CD8-positive, alpha-beta memory T cell (primary cell): Measurements from ENCODE around the gene AMER1. TPM values are rescaled to one million over a fixed set of nuclear protein-coding genes. Genes with fewer than 3 reads are reported as not detected.

ENCODE experiments used
- CTCF ChIA-PET: fragments of 350-600 bp; sonication (Branson Sonifier 250); formaldehyde crosslinking; loops from one replicate; lab custom pipeline; 2021; ENCODE audit warnings: antibody characterized with exemption; lab: Charles Lee
- POLR2A ChIA-PET: fragments of 350-600 bp; sonication (Branson Sonifier 250); formaldehyde crosslinking; loops from one replicate; lab custom pipeline; 2021; ENCODE audit warnings: antibody characterized with exemption; lab: Charles Lee
- DNase-seq, 5 donors: peaks; one replicate each; pipeline versions ENCODE4 v3.0.0 to v3.0.0-alpha.2; 2020 to 2022; ENCODE audit warnings: mixed read lengths in 1 of 5
- H3K27ac ChIP-seq: one replicate; pipeline ENCODE4 v1.7.0; 2013; ENCODE audit warnings: low read depth, mild to moderate bottlenecking, low read length, moderate library complexity
- H3K27me3 ChIP-seq: 2 replicates; pipeline ENCODE4 v1.7.0; 2013; ENCODE audit warnings: low read length, mild to moderate bottlenecking; ENCODE audit not compliant: insufficient read depth, poor library complexity, severe bottlenecking
- H3K36me3 ChIP-seq: 2 replicates; pipeline ENCODE4 v1.7.0; 2013; ENCODE audit warnings: mild to moderate bottlenecking, low read length, moderate library complexity; ENCODE audit not compliant: insufficient read depth
- H3K4me1 ChIP-seq: 2 replicates; pipeline ENCODE4 v1.7.0; 2013; ENCODE audit warnings: mild to moderate bottlenecking, low read length, moderate library complexity; ENCODE audit not compliant: insufficient read depth
- H3K4me3 ChIP-seq: 2 replicates; pipeline ENCODE4 v1.7.0; 2013; ENCODE audit warnings: mild to moderate bottlenecking, low read length
- H3K9me3 ChIP-seq: 2 replicates; pipeline ENCODE4 v1.7.0; 2013; ENCODE audit warnings: mild to moderate bottlenecking, low read length
- H3K27ac Mint-ChIP-seq, 8 donors: one replicate each; pipeline ENCODE4 v1.8.0; 2020 to 2021; ENCODE audit warnings: mixed read lengths in 8 of 8, mild to moderate bottlenecking in 6 of 8, inconsistent platforms in 3 of 8, moderate library complexity in 3 of 8
- H3K27me3 Mint-ChIP-seq, 2 donors: one replicate each; pipeline ENCODE4 v1.8.0; 2020 to 2021; ENCODE audit warnings: mixed read lengths in 2 of 2, mild to moderate bottlenecking in 1 of 2, moderate library complexity in 1 of 2
- H3K36me3 Mint-ChIP-seq, 3 donors: one replicate each; pipeline ENCODE4 v1.8.0; 2020 to 2021; ENCODE audit warnings: mixed read lengths in 3 of 3, inconsistent platforms in 1 of 3, mild to moderate bottlenecking in 1 of 3
- H3K4me1 Mint-ChIP-seq, 3 donors: one replicate each; pipeline ENCODE4 v1.8.0; 2020 to 2021; ENCODE audit warnings: mixed read lengths in 3 of 3, inconsistent platforms in 1 of 3, mild to moderate bottlenecking in 1 of 3
- H3K4me3 Mint-ChIP-seq, 7 donors: one replicate each; pipeline ENCODE4 v1.8.0; 2020 to 2021; ENCODE audit warnings: mixed read lengths in 7 of 7, mild to moderate bottlenecking in 6 of 7, moderate library complexity in 4 of 7, inconsistent platforms in 2 of 7
- H3K9me3 Mint-ChIP-seq, 5 donors: one replicate each; pipeline ENCODE4 v1.8.0; 2020 to 2022; ENCODE audit warnings: mixed read lengths in 5 of 5, mild to moderate bottlenecking in 3 of 5, moderate library complexity in 2 of 5, inconsistent platforms in 1 of 5
- polyA plus RNA-seq: library from polyadenylated mRNA; unstranded; fragments of 300-500 nt; fragmentation: Illumina TruSeq; gene quantifications from one replicate; pipeline ENCODE4 v1.2.3, GENCODE V29; 2021
- total RNA-seq, 2 experiments: library from RNA; stranded (reverse); gene quantifications; one replicate each; pipeline ENCODE4 v1.2.3, GENCODE V29; 2021

The AMER1 gene
- total and polyA plus RNA-seq, 3 experiments from 2014 or later: 0.13 to 4.0 (median 3.8) TPM

- H3K27ac Mint-ChIP-seq: no peak overlapping the region
- ChIA-PET CTCF (no interaction called here), POLR2A (no interaction called here)
- Histone ChIP-seq H3K27ac (no peak overlapping the region), H3K9me3 (no peaks in the 10 kb centered on the region), H3K27me3 (no peaks in the 10 kb centered on the region), H3K4me1 (no peaks in the 10 kb centered on the region), H3K4me3 (no peak overlapping the region), H3K36me3 (no peaks in the 10 kb centered on the region)
- no peaks in the 10 kb centered on the region for H3K36me3 Mint-ChIP-seq
- no peak overlapping the region for H3K4me3 Mint-ChIP-seq
- no peaks in the 10 kb centered on the region for H3K4me1 Mint-ChIP-seq
- peaks cover 0 to 7% of the 10 kb centered on the region in 2 donors for H3K27me3 Mint-ChIP-seq
- peaks cover 0 to 3% (median 0%) of the 10 kb centered on the region in 5 donors for H3K9me3 Mint-ChIP-seq
- no peak for DNase-seq
Observed at GRCh38 chrX:64169988-64170387, 35.5 kb downstream of the AMER1 start.

- ChIA-PET POLR2A (no interaction called here), CTCF (no interaction called here)
- Mint-ChIP-seq H3K4me3 (no peak overlapping the region), H3K9me3 (peaks cover 0 to 55% (median 17%) of the 10 kb centered on the region in 5 donors), H3K4me1 (no peaks in the 10 kb centered on the region), H3K27ac (no peak overlapping the region), H3K27me3 (peaks cover 0 to 9% of the 10 kb centered on the region in 2 donors), H3K36me3 (peaks cover 0 to 16% (median 0%) of the 10 kb centered on the region in 3 donors)
- no peaks in the 10 kb centered on the region for H3K9me3 ChIP-seq
- DNase-seq: no peak
- H3K4me3 ChIP-seq: no peak overlapping the region
- H3K27ac ChIP-seq: no peak overlapping the region
- H3K36me3 ChIP-seq: no peaks in the 10 kb centered on the region
- H3K4me1 ChIP-seq: no peaks in the 10 kb centered on the region
- H3K27me3 ChIP-seq: no peaks in the 10 kb centered on the region
Observed at GRCh38 chrX:64152857-64153256, 52.7 kb downstream of the AMER1 start.

- H3K27ac ChIP-seq: no peak overlapping the region
- ChIA-PET POLR2A (no interaction called here), CTCF (no interaction called here)
- H3K4me1 ChIP-seq: no peaks in the 10 kb centered on the region
- no peaks in the 10 kb centered on the region for H3K36me3 ChIP-seq
- peaks cover 0 to 8% of the 10 kb centered on the region in 2 donors for H3K27me3 Mint-ChIP-seq
- no peak overlapping the region for H3K4me3 ChIP-seq
- H3K36me3 Mint-ChIP-seq: peaks cover 0 to 16% (median 0%) of the 10 kb centered on the region in 3 donors
- no peak overlapping the region for H3K4me3 Mint-ChIP-seq
- H3K27ac Mint-ChIP-seq: no peak overlapping the region
- H3K4me1 Mint-ChIP-seq: no peaks in the 10 kb centered on the region
- DNase-seq: no peak
- H3K9me3 ChIP-seq: no peaks in the 10 kb centered on the region
- peaks cover 0 to 56% (median 17%) of the 10 kb centered on the region in 5 donors for H3K9me3 Mint-ChIP-seq
- no peaks in the 10 kb centered on the region for H3K27me3 ChIP-seq
Observed at GRCh38 chrX:64151911-64152310, 53.6 kb downstream of the AMER1 start.

GRCh38 chrX:64150775-64151174, 54.7 kb downstream of the AMER1 start:
- CTCF ChIA-PET: no interaction called here
- H3K27ac Mint-ChIP-seq: no peak overlapping the region
- no peak overlapping the region for H3K4me3 ChIP-seq
- DNase-seq: no peak
- H3K27me3 ChIP-seq: no peaks in the 10 kb centered on the region
- H3K36me3 Mint-ChIP-seq: peaks cover 0 to 16% (median 0%) of the 10 kb centered on the region in 3 donors
- no peaks in the 10 kb centered on the region for H3K4me1 Mint-ChIP-seq
- H3K36me3 ChIP-seq: no peaks in the 10 kb centered on the region
- H3K9me3 ChIP-seq: no peaks in the 10 kb centered on the region
- peaks cover 0 to 51% (median 11%) of the 10 kb centered on the region in 5 donors for H3K9me3 Mint-ChIP-seq
- POLR2A ChIA-PET: no interaction called here
- no peak overlapping the region for H3K4me3 Mint-ChIP-seq
- H3K27ac ChIP-seq: no peak overlapping the region
- H3K4me1 ChIP-seq: no peaks in the 10 kb centered on the region
- H3K27me3 Mint-ChIP-seq: peaks cover 0 to 8% of the 10 kb centered on the region in 2 donors

Other genes starting within 250 kb of the AMER1 start
- gene ASB12, start 24.9 kb upstream of the AMER1 start, total RNA-seq: not detected
- not detected for gene ASB12, start 24.9 kb upstream of the AMER1 start, polyA plus RNA-seq
- 1 to 10 TPM; 4.7 to 4.9 TPM for gene MTMR8, start 189.7 kb upstream of the AMER1 start, total RNA-seq
- 4.7 TPM for gene MTMR8, start 189.7 kb upstream of the AMER1 start, polyA plus RNA-seq